HG03280 (cell line): Measurements from ENCODE around the gene PARVG.

Experiments used
- ATAC-seq: cut with Tn5 transposase; IDR thresholded peaks from one replicate; pipeline ENCODE4 v1.9.1; 2021; ENCODE audit warnings: mild to moderate bottlenecking, moderate library complexity; ENCODE audit not compliant: unreplicated experiment

PARVG gene

DNA sequence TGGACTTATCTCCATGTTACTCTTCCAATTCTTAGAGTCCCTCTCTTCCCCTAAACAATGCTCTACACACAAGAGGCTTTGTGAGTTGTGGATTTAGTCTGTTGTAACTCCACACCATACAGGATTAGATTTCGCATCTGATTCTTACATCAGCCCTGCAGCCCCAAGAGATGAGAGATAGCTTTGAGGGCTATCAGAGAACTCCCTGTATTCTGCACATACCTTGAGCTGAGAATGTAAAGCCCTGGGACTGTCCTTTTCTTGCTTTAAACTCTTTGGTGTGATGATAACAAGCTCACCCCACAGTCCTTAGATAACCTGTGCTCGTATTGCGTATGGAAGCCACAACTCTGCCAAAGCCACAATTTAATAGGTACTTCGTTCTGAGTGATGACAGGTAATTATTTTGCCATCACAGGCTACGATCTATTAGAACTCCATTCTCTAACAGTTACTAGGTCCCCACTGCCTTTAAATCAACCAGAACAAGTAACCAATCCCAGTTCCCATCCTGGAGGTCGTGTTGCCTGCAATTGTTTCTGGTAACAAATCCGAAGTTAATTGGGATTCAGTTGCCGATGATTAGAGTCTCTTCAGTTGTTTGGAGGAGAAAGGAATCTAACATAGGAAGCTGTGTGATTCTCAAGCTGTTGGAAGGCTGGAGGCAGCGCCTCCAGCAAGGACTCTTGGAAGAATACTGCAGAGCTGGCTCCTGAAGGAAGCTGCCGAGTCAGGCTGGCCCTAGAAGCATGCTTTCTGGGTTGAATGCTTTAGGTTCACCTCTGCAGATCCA is 1.3 kb upstream of the PARVG start:
- no peak for ATAC-seq

- ATAC-seq = no peak
Measured at GRCh38 chr22:44179989-44180705, 578 bp upstream of the PARVG start.

- ATAC-seq = no peak
Measured at GRCh38 chr22:44181033-44181911, 547 bp downstream of the PARVG start.

DNA sequence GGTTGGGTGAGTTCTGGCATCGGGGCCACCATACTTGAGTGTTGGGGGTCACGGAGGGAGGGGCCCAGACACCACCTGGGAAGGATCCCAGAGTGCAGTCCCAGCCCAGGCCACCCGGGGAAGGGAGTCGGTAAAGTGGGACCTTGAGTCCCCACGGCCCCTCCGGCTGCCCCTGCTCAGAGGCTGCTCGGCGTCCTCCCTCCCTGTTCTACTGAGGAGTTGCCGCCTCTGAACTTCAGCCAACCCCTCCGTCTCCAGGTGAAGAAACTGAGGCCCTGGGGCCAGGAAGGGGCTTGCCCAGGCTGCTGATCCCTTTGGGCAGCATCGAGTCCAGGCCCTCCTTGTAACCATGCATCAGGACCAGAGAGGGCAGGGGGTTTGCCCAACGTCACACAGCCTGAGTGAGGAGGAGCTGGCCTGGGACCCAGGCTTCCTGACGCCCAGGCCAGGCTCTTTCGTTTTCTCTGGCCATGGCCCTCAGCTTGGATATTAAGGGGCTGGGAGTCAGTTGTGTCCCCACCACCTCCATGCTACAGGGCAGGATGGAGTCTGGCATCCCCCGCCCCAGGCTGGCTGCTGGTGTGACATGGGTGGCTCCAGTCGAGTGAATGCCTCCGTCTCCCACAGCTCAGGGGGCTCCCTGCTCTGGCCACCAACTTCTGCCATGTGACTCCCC is 1.3 kb downstream of the PARVG start:
- no peak for ATAC-seq

DNA sequence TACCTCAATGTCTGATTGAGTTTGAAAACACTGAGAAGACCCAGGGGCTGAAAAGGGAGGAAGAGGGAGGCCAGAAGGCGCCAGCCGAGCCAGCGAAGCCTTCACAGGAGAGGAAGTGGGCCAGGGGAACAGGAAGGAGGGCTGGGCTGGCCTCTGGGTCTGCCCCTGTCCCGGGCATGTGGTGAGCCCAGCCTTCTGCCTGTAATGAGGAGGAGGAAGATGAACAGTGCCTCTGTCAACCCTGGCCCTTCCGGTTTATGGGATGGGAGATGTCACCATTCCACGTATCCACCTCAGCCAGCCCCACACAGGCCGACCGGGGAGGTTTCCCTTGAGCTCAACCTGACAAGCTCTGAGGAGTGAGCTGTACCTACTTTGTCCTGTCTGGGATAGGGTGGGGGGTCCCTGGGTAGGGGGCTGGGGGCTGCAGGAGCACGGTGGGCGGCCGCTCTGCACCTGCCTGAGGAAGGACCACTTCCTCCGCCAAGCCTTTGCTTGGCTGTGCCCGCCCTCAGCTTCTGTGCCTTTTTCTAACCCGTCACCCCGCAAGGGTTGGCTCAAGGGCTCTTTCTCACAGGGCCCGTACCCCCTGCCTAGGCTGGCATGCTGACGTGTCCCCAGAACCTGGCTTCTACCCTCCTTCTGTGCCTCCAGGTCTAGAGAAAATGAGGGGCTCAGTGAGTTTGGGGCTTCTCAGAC is 2.0 kb downstream of the PARVG start:
- no peak for ATAC-seq

DNA sequence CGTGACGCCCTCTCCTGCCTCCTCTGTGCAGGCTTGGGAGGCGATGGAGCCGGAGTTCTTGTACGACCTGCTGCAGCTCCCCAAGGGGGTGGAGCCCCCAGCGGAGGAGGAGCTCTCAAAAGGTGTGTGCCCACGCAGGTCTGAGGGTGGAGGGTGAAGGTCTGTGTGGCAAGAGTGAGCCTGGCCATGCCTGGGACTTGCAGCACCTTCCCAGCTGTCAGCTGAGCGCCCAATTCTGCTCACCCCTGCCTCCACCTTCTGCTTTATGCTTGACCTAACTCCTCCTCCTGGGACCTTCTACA is 2.5 kb downstream of the PARVG start:
- ATAC-seq = no peak

DNA sequence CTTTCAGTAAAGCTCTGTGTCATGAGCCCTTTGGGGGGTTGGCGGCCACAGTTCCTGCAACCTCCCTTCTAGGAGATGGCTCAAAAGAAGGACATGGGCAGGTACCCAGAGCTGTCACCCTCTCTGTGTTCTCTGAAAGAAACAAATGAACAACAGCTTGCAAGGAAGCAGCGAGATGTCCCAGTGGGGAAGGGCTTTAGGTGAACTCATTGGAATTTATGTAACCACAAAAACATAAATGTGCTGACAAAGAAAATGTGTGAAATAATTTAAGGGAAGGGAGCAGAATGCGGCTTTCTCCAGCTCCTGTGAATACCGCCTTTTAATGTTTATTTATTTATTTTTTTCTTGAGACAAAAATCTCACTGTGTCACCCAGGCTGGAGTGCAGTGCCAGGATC is 3.3 kb downstream of the PARVG start:
- no peak for ATAC-seq

DNA sequence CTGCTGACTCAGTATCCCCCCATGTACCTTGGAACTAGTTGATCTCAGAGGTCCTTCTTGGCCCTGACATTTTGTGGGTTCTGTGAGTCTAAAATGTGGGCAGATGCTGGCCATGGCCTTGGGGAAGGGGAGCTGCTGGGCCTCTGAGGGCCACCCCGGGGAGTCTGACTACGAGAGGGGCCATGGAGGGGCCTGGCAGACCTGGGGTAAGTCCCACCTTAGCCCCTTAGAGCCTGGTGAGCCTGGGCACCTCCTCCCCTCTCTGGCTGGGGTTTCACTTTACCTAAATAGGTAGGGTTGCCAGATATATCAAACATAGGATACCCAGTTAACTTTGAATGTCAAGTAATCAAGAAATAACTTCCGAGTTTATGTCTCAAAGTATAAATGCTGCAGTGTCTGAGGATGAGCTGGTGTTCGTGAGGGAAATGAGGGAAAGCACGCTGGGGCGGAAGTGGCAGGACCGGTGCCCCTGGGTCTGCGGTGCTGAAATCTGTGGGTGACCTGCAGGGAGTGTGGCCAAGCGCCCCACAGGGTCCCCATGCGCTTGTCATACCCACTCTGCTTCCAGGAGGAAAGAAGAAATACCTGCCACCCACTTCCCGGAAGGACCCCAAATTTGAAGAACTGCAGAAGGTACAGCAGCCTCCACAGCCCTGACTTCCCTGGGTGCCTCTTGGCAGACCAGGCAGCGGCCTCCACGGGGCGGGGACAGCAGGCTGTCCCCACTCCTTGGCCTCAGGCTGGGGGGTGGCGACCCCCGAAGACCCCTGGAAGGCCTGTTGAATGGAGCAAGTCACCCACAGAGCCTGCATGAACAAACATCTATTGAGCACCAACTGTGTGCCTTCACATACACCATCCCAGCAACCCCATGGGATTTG is 4.8 kb downstream of the PARVG start:
- ATAC-seq = no peak

GRCh38 chr22:44186121-44186510 is 5.4 kb downstream of the PARVG start:
- no peak for ATAC-seq

DNA sequence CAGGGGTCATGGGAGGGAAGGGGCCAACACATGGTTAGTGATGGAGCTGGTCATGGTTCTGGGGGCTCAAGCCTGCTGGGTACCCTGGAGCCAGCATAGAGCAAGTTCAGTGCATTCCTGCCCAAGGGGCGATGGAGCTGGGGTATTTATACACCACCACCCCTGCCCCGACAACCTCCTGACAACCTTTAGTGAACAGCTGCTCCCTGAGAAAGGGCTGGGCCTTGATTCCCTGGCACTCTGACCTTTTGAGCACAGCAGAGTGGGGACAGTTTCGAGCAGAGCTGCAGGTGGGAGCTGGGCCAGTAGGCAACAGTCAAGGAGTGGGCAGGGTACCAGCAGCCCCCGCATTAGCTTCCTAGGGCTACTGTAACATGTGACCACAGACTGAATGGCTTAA is 6.0 kb downstream of the PARVG start:
- no peak for ATAC-seq

DNA sequence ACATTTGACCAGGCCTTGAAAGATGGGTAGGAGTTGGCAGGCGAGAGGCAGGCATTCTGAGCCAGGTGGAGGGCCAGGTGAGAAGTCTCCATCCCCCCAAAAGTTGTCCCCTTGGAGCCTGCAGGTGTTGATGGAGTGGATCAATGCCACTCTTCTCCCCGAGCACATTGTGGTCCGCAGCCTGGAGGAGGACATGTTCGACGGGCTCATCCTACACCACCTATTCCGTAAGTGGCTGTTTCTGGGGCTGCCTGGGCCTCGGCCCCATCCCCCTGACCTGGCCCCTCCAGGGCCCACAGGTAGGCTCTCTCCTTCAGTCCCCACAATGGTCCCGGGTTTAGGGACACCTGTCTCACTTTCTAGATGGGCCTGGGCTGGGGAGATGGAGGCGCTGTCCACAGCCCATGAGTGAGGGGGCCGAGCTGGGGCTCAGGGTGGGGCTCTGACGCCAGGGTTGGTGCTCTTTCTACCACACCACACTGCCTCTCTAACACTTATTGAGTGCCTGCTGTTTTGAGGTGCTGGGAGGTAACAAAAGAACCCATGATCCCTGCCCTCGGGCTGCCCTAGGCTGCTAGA is 7.0 kb downstream of the PARVG start:
- ATAC-seq = no peak

GRCh38 chr22:44188316-44188715 is 7.6 kb downstream of the PARVG start:
- ATAC-seq = no peak

DNA sequence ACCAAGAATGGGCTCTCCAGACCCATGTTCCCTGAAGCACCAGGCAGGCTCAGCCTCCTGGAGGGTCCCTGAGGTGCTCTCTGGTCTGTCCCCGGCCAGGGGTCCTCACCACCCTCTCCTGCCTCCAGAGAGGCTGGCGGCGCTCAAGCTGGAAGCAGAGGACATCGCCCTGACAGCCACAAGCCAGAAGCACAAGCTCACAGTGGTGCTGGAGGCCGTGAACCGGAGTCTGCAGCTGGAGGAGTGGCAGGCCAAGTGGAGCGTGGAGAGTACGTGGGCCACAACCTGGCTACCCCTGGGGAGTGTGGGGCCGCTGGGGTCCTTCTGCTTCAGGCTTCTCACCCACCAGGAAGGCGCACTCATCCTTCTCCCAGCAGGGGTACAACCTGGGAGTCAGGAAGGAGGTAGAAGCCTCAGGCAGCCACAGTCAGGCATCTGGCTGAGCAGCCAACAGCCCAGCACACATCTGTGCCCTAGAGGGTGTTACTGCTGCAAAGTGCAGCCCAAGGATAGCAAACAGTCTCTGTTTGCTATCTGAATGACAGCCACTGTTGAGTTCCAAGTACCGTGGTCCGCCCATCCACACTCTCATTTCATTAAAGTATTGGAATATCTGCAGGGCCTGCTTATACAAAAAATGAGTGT is 8.4 kb downstream of the PARVG start:
- ATAC-seq = no peak

- ATAC-seq = no peak
Measured at GRCh38 chr22:44190381-44190976, 9.8 kb downstream of the PARVG start.

DNA sequence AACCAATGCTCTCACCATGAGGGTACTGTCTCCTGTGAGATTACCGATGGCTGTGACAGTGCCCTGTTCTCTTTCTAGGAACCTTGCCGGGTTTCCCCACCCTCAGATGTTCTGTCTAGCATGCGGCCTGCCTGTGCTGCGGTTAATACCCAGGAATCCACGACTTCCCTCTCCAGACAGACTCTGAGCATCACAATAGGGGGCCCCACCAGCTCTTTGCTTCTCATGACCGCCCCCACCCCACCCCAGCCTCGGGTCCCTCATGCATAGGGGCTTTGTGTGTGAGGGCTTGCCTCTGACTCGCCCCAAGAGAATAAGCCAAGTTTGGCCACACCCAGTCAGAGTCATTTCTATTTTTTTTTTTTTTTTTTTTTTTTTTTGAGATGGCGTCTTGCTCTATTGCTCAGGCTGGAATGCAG is 10.3 kb downstream of the PARVG start:
- no peak for ATAC-seq

DNA sequence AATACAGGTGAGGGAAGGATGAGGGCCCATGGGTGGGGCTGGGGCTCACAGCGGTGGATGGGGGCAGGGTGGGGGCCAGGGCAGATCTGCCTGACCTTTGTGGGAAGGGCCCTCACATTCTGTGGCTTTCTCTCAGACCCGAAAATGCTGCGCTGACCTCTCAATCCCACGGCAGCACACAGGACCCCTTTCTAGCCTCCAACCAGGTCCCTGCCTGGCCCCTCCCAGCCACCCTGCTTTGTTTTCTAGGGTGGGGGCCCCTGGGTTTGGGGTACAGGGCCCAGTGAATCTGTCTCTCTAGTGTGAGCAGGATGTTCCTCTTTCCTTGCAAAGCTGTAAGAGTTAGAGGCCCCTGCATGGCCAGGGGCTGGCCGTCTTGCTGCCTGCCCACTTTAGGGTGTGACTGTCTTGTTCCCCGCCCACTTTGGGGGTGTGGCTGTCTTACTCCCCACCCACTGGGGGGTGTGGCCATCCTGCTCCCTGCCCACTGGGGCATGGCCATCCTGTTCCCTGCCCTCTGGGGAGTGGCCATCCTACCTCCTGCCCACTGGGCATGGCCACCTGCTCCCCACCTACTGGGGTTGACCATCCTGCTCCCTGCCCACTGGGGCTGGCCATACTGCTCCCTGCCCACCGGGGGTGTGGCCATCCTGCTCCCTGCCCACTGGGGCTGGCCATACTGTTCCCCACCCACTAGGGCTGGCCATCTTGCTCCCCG is 11.5 kb downstream of the PARVG start:
- no peak for ATAC-seq

DNA sequence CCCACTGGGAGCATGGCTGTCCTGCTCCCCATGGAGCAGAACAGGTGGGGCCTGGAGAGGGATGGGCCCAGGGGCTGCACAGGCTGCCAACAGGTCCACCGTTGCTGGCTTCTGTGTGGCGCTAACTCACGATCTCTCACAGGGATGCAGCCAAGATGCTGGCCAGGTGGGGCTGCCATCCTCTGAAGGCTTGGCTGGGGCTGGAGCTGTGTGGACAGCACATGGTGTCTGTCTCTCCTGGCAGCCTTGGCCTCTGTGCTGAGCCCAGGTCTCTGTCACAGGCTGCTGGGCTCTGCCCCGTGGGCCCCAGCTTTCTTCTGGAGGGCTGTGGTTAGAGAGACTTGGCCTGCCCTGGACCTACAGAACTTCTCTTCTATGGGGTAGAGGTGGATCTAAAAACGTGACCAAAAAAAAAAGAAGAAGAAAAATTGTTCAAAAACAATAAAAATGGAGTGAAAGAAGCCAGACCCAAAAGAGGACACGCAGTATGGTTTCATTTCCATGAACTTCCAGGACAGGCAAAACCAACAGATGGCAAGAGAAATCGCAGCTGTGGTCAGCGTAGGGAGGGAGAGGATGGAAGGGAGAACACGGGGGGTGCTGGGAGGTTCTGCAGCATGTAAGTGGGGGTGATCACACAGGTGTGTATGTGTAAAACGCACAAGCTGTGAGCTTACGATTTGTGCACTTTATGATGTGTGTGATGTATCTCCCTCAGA is 12.2 kb downstream of the PARVG start:
- ATAC-seq = no peak
